NT2/D1 (cell line): ENCODE data around the gene ZNF280A.

ENCODE experiments used
- DNase-seq: peaks from one replicate; pipeline ENCODE4 v3.0.0-alpha.2; 2011; ENCODE audit warnings: low read depth, low spot score
- H3K27me3 ChIP-seq: 2 replicates; pipeline ENCODE4 v1.6.0; 2011; ENCODE audit warnings: mild to moderate bottlenecking; ENCODE audit not compliant: insufficient read length, insufficient read depth
- H3K36me3 ChIP-seq: 2 replicates; pipeline ENCODE4 v1.6.1; 2011; ENCODE audit warnings: mild to moderate bottlenecking, low read length, mixed read lengths; ENCODE audit not compliant: insufficient read depth, insufficient read length
- H3K4me1 ChIP-seq: 2 replicates; pipeline ENCODE4 v1.5.1; 2011; ENCODE audit not compliant: insufficient read depth, insufficient read length
- H3K4me3 ChIP-seq: 2 replicates; pipeline ENCODE4 v1.5.1; 2011; ENCODE audit warnings: low read depth; ENCODE audit not compliant: insufficient read length
- H3K9ac ChIP-seq: 2 replicates; pipeline ENCODE4 v1.6.0; 2011; ENCODE audit warnings: low read depth; ENCODE audit not compliant: insufficient read length
- H3K9me3 ChIP-seq: 2 replicates; pipeline ENCODE4 v1.5.1; 2011; ENCODE audit warnings: mild to moderate bottlenecking, low read length; ENCODE audit not compliant: insufficient read depth
- SUZ12 ChIP-seq: IDR thresholded peaks from 2 replicates; pipeline ENCODE4 v1.6.1; 2011; ENCODE audit not compliant: insufficient read length, insufficient read depth; ENCODE audit errors: extremely low read depth
- YY1 ChIP-seq: IDR thresholded peaks from 2 replicates; pipeline ENCODE4 v1.6.1; 2011; ENCODE audit not compliant: insufficient read length, insufficient read depth
- ZNF274 ChIP-seq: IDR thresholded peaks from 2 replicates; pipeline ENCODE4 v1.6.1; 2011; ENCODE audit warnings: mild to moderate bottlenecking, low read depth, low read length

Gene ZNF280A

DNA sequence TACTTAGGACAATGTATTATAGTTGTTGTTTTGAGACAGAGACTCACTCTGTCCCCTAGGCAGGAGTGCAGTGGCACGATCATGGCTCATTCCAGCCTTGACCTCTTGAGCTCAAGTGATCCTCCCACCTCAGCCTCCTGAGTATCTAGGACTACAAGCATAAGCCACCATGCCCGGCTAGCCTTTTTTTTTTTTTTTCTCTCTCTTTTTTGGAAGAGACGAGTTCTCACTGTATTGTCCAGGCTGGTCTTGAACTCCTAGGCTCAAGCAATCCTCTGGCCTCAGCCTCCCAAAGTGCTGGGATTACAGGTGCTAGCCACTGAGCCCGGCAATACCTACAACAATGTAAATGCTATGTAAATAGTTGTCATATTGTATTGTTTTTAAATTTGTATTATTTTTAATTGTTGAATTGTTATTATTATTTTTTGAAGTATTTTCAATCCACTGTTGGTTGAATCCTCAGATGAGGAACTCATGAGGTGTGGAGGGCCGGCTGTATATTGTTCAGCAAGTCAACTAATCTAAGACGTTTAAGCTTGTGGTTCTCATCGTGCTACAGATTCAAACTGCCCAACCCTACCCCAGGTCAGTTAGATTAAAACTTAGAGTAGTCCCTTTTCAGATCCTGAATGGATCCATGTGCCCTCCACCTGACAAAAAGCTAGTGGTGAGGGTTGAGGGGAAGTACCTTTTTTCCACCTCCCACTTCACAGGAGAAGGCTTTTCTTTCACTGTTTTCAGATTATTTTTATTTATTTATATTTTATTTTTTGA lies 11.9 kb upstream of the ZNF280A start:
- no peak for TF ChIP-seq ZNF274
- no peak for TF ChIP-seq SUZ12
- TF ChIP-seq YY1, result no peak
- DNase-seq, result no peak
- Histone ChIP-seq H3K9ac (no peak overlapping the region), H3K36me3 (no peaks in the 10 kb centered on the region), H3K4me3 (no peak overlapping the region), H3K9me3 (no peaks in the 10 kb centered on the region), H3K4me1 (no peaks in the 10 kb centered on the region), H3K27me3 (peaks cover 88% of the 10 kb centered on the region)

DNA sequence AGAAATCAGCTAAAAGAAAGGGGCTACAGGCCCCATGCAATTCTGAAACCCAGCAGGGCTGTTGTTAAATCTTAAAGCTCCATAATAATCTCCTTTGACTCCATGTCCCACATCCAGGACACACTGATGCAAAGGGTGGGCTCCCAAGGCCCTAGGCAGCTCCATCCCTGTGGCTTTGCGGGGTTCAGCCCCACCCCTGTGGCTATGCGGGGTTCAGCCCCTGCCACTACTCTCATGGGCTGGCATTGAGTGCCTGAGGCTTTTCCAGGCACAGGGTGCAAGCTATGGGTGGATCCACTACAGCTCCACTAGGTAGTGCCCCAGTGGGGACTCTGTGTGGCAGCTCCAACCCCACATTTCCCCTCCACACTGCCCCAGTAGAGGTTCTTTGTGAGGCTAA lies 8.7 kb upstream of the ZNF280A start:
- TF ChIP-seq YY1, result no peak
- TF ChIP-seq ZNF274, result no peak
- no peak for TF ChIP-seq SUZ12
- Histone ChIP-seq H3K4me1 (no peaks in the 10 kb centered on the region), H3K4me3 (no peak overlapping the region), H3K27me3 (peaks cover 86% of the 10 kb centered on the region), H3K9ac (no peak overlapping the region), H3K36me3 (no peaks in the 10 kb centered on the region), H3K9me3 (no peaks in the 10 kb centered on the region)
- DNase-seq, result no peak

DNA sequence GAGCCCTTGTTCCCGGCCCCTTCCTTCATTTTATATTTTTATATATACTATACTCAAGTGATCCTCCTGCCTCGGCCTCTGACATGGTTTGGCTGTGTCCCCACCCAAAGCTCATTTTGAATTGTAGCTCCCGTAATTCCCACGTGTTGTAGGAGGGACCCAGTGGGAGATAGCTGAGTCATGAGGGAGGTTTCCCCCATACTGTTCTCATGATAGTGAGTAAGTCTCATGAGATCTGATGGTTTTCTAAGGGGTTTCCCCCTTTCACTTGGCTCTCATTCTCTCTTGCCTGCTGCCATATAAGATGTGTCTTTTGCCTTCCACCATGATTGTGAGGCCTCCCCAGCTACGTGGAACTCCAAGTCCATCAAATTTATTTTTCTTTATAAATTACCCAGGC lies 7.2 kb upstream of the ZNF280A start:
- Histone ChIP-seq H3K27me3 (peaks cover 88% of the 10 kb centered on the region), H3K4me3 (no peak overlapping the region), H3K36me3 (no peaks in the 10 kb centered on the region), H3K4me1 (no peaks in the 10 kb centered on the region), H3K9ac (no peak overlapping the region), H3K9me3 (no peaks in the 10 kb centered on the region)
- TF ChIP-seq ZNF274, result no peak
- no peak for DNase-seq

DNA sequence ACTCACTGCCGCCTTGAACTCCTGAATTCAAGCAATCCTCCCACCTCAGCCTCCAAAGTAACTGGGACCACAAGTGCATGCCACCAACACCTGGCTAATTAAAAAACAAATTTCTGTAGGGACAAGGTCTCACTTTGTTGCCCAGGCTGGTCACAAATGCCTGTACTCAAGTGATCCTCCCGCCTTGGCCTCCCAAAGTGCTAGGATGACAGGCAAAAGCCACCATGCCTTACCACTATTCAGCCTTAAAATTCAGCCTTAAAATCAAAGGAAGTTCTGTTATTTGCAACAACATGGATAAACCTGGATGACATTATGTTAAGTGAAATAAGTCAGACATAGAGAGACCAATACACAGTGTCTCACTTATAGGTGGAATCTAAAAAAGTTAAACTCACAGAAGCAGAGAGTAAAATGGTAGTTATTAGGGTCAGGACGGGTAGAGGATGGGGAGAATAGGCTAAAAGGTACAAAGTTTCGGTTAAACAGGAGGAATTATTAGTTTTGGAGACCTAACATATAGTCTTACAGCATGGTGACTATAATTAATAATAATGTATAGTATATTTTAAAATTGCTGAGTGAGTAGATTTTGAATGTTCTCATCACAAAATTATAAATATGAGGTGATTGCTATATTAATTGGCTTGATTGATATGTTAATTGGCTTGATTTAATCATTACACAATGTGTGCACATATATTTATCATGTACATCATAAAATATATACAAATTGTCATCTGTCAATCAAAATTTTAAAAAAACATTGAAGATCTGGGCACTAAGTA lies 6.2 kb upstream of the ZNF280A start:
- no peak for TF ChIP-seq ZNF274
- no peak for TF ChIP-seq YY1
- TF ChIP-seq SUZ12, result no peak
- H3K36me3 ChIP-seq, result no peaks in the 10 kb centered on the region

DNA sequence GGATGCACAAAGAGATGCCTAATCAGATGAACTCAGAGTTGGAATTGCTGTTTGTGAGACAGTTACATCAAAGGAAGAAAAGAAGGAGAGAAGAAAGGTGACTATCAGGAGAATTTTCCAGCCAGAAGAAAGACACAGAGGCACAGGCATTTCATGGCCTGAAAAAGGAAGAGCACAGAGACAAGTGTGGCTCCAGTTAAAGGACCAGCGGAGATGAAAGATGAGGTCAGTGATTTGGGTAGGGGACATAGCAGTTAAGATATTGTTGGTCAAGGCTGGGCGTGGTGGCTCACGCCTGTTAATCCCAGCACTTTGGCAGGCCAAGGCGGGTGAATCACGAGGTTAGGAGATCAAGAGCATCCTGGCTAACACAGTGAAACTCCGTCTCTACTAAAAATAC lies 3.4 kb upstream of the ZNF280A start:
- H3K36me3 ChIP-seq, result no peaks in the 10 kb centered on the region
- H3K27me3 ChIP-seq, result peaks cover 93% of the 10 kb centered on the region
- H3K9ac ChIP-seq, result no peak overlapping the region
- no peak for DNase-seq
- TF ChIP-seq SUZ12 (no peak), ZNF274 (no peak), YY1 (no peak)
- no peaks in the 10 kb centered on the region for H3K9me3 ChIP-seq
- H3K4me3 ChIP-seq, result no peak overlapping the region
- no peaks in the 10 kb centered on the region for H3K4me1 ChIP-seq

More for the DNA sequence above, 6.2 kb upstream of the ZNF280A start:
- peaks cover 89% of the 10 kb centered on the region for H3K27me3 ChIP-seq
- H3K4me1 ChIP-seq, result no peaks in the 10 kb centered on the region
- H3K9ac ChIP-seq, result no peak overlapping the region
- no peak overlapping the region for H3K4me3 ChIP-seq
- no peak for DNase-seq
- H3K9me3 ChIP-seq, result no peaks in the 10 kb centered on the region

DNA sequence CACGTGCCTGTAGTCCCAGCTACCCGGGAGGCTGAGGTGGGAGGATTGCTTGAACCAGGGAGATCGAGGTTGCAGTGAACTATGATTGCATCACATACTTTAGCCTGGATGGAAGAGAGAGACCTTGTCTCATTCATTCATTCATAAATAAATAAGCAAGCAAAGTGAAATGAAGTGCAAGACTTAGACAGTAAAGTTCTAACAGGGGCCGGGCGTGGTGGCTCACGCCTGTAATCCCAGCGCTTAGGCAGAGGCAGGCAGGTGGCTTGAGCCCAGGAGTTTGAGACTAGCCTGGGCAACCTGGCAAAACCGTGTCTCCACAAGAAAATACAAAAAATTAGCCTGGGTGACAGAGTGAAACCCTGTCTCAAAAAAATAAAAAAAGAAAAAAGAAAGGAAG lies 1.6 kb upstream of the ZNF280A start:
- Histone ChIP-seq H3K36me3 (no peaks in the 10 kb centered on the region), H3K4me1 (no peaks in the 10 kb centered on the region), H3K27me3 (peaks cover 88% of the 10 kb centered on the region), H3K4me3 (no peak overlapping the region), H3K9me3 (no peaks in the 10 kb centered on the region), H3K9ac (no peak overlapping the region)
- no peak for DNase-seq
- TF ChIP-seq ZNF274, result no peak
- TF ChIP-seq SUZ12, result no peak
- no peak for TF ChIP-seq YY1

DNA sequence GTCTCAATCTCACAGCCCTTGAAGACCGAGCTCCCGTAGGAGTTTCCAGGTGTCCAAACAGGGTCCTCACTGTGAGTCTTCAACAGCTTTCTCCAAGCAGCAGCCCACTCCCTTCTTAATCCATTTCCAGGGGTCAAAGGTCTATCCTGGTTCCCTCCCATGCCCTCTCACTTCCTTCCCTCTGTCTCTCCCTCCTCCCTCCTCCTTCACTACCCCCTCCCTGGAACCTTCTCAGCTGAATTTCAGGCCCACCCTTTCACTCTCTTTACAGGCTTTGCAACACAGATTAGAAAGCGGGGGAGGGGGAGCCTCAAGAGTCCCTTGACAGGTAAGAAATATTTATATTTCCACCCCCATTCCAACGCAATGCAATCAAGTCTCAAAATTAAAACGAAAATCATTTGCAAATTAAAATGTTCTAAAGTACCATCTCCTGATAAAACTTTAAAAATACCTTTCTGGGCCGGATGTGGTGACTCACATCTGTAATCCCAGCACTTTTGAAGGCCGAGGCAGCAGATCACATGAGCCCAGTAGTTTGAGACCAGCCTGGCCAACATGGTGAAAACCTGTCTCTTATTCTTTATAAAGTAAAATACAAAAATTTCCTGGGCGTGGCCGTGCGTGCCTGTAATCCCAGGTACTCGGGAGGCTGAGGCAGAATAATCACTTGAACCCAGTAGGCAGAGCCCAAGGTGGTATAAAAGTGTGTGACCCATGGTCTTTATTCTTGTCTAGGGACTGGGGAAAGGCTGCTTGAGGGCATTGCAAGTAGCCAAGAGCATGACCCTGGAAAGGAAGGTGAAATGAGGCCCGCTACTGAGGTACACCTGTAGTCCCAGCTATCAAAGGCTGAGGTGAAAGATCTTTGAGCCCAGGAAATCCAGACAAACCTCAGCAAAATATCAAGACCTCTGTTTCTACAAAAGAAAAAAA lies 865 bp upstream of the ZNF280A start:
- Histone ChIP-seq H3K9ac (no peak overlapping the region), H3K27me3 (peaks cover 88% of the 10 kb centered on the region), H3K4me3 (no peak overlapping the region), H3K4me1 (no peaks in the 10 kb centered on the region), H3K9me3 (no peaks in the 10 kb centered on the region), H3K36me3 (no peaks in the 10 kb centered on the region)
- no peak for DNase-seq
- TF ChIP-seq SUZ12 (no peak), YY1 (no peak), ZNF274 (no peak)
